ENCODE measurements around the gene CACNA1D. TPM values are rescaled to one million over a fixed set of nuclear protein-coding genes. Genes with fewer than 3 reads are reported as not detected.
"Not testable (repeated sequence)": the region's sequence is repeated elsewhere in the genome, so short reads cannot be mapped to it uniquely, and the experiment has no call there.

Gene CACNA1D
- total RNA-seq, 4 donors from 2014 or later: 12.7 to 98.9 (median 25.0) TPM

DNA sequence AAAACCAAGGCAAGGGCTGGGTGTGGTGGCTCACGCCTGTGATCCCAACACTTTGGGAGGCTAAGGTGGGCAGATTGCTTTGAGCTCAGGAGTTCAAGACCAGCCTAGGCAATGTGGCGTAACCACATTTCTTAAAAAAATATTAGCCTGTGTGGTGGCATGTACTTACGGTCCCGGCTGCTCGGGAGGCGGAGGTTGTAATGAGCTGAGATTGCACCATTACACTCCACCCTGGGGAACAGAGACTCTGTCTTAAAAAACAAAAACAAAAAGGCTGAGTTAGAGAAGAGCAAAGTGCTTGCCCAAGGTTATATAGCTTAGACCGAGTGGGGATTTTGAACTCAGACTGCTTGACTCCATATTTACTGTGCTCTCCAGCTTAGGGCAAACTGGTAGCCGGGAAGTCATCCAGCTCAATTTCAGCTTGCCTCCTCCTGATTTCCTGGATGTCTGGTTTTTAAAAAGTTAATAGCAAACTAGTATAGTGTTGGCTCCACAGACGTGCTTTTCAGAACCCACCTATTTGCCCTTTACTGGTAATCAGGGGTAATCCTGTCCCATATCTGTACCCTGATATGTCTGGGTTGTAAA, 138.9 kb downstream of the CACNA1D start:
- no peak for DNase-seq
- intact Hi-C loops (cut with DNase I; ENCODE audit: low total_unique reads): no loop called here
- 65 to 71% methylated on average over 1 to 9 of the region's 9 CpGs for WGBS, 2 donors (ENCODE audit: low coverage in 1 of 2)

DNA sequence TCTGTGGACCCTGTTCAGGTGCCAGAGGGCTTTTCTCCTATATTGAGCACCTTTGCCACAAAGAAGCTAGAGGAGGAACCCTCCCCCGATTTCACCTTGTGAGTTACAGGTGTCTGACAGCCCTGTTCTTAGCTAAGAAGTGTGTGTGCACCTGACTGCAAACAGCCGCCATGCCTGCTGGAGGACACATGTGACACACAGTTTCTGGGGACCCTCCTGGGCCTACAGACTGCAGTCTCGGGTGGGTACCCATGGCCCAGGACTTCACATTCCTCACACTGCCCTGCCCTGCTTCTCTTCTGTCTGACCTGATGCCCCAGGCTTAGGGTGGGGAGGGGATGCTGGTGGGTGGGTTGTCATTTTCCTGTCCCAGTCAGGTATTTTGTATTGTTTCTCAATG, 140.6 kb downstream of the CACNA1D start:
- intact Hi-C loops (cut with DNase I; ENCODE audit: low total_unique reads) (no loop called here), in situ Hi-C loops (cut with MboI; ENCODE audit: low pct_ligation_motif_present in 1 of 4, low pct_unique_long_range_greater_than_20kb in 1 of 4, low sequenced_read_pairs in 3 of 4) (no loop called here)
- no peak for DNase-seq
- no peak for TF ChIP-seq POLR2AphosphoS5 (IDR thresholded peaks at IDR 0.05)
- no peak for TF ChIP-seq EP300 (IDR thresholded peaks at IDR 0.05; ENCODE audit: low read depth)
- TF ChIP-seq, protein P1, sequence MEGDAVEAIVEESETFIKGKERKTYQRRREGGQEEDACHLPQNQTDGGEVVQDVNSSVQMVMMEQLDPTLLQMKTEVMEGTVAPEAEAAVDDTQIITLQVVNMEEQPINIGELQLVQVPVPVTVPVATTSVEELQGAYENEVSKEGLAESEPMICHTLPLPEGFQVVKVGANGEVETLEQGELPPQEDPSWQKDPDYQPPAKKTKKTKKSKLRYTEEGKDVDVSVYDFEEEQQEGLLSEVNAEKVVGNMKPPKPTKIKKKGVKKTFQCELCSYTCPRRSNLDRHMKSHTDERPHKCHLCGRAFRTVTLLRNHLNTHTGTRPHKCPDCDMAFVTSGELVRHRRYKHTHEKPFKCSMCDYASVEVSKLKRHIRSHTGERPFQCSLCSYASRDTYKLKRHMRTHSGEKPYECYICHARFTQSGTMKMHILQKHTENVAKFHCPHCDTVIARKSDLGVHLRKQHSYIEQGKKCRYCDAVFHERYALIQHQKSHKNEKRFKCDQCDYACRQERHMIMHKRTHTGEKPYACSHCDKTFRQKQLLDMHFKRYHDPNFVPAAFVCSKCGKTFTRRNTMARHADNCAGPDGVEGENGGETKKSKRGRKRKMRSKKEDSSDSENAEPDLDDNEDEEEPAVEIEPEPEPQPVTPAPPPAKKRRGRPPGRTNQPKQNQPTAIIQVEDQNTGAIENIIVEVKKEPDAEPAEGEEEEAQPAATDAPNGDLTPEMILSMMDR (IDR thresholded peaks at IDR 0.05): no peak
- no peak for TF ChIP-seq POLR2A (IDR thresholded peaks at IDR 0.05)
- Histone ChIP-seq H3K4me3 (no peak overlapping the region), H3K9me3 (no peaks in the 10 kb centered on the region), H3K27me3 (no peaks in the 10 kb centered on the region), H3K27ac (no peak overlapping the region), H3K36me3 (no peaks in the 10 kb centered on the region), H3K4me1 (peaks cover 0 to 4% (median 0%) of the 10 kb centered on the region in 4 donors)
- 88% methylated on average over 3 of the region's 3 CpGs; no CpG with 5 or more reads in 1 of the 2 donors for whole genome bisulfite sequencing, 2 donors (ENCODE audit: low coverage in 1 of 2)

More for the DNA sequence above, 138.9 kb downstream of the CACNA1D start:
- peaks cover 0 to 4% (median 0%) of the 10 kb centered on the region in 4 donors for H3K4me1 ChIP-seq
- TF ChIP-seq EP300 (IDR thresholded peaks at IDR 0.05; ENCODE audit: low read depth): no peak
- TF ChIP-seq, protein P1 (IDR thresholded peaks at IDR 0.05): no peak
- TF ChIP-seq POLR2AphosphoS5 (IDR thresholded peaks at IDR 0.05): no peak
- no peak for TF ChIP-seq POLR2A (IDR thresholded peaks at IDR 0.05)
- H3K27me3 ChIP-seq: no peaks in the 10 kb centered on the region
- no peaks in the 10 kb centered on the region for H3K36me3 ChIP-seq
- no peaks in the 10 kb centered on the region for H3K9me3 ChIP-seq
- no peak overlapping the region for H3K27ac ChIP-seq
- no peak overlapping the region for H3K4me3 ChIP-seq
- in situ Hi-C loops (cut with MboI; ENCODE audit: low pct_ligation_motif_present in 1 of 4, low pct_unique_long_range_greater_than_20kb in 1 of 4, low sequenced_read_pairs in 3 of 4): no loop called here

DNA sequence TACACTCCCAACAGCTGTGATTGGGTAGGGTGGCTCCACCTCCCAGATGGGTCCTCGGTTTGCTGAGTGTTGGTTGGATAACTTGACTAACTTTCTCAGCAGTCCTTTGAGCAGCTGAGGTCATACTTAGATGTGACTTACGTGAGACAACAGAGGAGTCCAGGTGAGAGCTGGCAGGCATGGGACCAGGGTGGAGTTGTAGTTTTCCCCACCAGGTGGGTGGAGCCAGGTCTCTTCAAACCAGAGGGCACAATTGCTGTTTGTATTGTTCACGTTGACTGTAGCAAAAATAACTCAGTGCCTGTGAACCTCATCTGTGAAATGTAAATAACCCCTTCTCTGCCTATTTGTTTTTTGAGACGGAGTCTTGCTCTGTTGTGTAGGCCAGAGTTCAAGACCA, 144.4 kb downstream of the CACNA1D start:
- H3K36me3 ChIP-seq; H3K4me1 ChIP-seq; H3K27me3 ChIP-seq; H3K9me3 ChIP-seq; in situ Hi-C loops (cut with MboI; ENCODE audit: low pct_ligation_motif_present in 1 of 4, low pct_unique_long_range_greater_than_20kb in 1 of 4, low sequenced_read_pairs in 3 of 4); DNase-seq; H3K4me3 ChIP-seq; intact Hi-C loops (cut with DNase I; ENCODE audit: low total_unique reads); H3K27ac ChIP-seq: not testable (repeated sequence)
- 51 to 56% methylated on average over 2 to 3 of the region's 4 CpGs for WGBS, 2 donors (ENCODE audit: low coverage in 1 of 2)

DNA sequence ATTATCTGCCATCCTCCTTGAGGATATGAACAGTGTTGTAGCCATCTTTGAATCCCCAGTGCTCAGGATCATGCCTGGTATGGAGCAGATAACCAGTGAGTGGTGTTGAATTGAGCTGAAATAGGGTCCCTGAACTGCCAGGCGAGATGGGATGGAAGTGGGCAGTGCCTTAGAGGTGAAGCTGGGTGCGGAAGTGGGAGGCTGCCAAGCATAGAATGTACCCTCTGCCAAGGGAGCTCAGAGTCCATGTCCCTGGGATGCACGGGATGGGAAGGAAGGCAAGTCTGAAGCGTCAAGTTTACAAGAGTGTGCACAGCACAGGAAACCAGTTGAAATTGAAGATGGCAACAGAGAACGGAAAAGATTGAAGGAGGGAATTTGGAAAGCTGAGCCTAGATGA, 147.0 kb downstream of the CACNA1D start:
- H3K9me3 ChIP-seq: no peaks in the 10 kb centered on the region
- no peak overlapping the region for H3K4me3 ChIP-seq
- H3K36me3 ChIP-seq: no peaks in the 10 kb centered on the region
- H3K4me1 ChIP-seq: no peaks in the 10 kb centered on the region
- DNase-seq: no peak
- TF ChIP-seq POLR2A (IDR thresholded peaks at IDR 0.05) (no peak), POLR2AphosphoS5 (IDR thresholded peaks at IDR 0.05) (no peak), EP300 (IDR thresholded peaks at IDR 0.05; ENCODE audit: low read depth) (no peak)
- TF ChIP-seq, protein P1 (IDR thresholded peaks at IDR 0.05): no peak
- no peak overlapping the region for H3K27ac ChIP-seq
- intact Hi-C loops (cut with DNase I; ENCODE audit: low total_unique reads) (no loop called here), in situ Hi-C loops (cut with MboI; ENCODE audit: low pct_ligation_motif_present in 1 of 4, low pct_unique_long_range_greater_than_20kb in 1 of 4, low sequenced_read_pairs in 3 of 4) (no loop called here)
- no peaks in the 10 kb centered on the region for H3K27me3 ChIP-seq
- 80% methylated on average over 5 of the region's 5 CpGs; no CpG with 5 or more reads in 1 of the 2 donors for WGBS, 2 donors (ENCODE audit: low coverage in 1 of 2)

DNA sequence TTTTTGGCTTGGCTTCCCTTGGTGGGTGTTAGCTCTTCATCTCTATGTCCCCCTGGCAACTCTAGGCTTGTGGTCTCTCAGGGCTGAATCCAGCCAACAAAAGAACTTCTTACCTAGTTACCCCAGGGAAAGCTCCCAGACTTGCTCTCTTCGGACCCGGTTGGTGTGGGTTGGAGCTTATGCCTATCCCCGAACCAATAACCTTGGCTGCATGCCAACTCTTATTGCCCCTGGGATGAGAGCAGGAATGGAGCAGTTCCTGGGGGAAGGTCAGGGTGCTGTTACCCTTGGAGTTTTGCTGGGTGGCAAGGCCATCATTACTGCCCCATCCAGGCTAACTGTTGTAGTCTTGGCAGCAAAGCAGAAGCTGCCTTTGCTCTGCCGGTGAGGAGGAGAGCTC, 147.8 kb downstream of the CACNA1D start:
- intact Hi-C loops (cut with DNase I; ENCODE audit: low total_unique reads): no loop called here

More for the DNA sequence above, 147.8 kb downstream of the CACNA1D start:
- Histone ChIP-seq H3K27ac (no peak overlapping the region), H3K36me3 (no peaks in the 10 kb centered on the region), H3K4me3 (no peak overlapping the region), H3K27me3 (no peaks in the 10 kb centered on the region), H3K4me1 (no peaks in the 10 kb centered on the region), H3K9me3 (no peaks in the 10 kb centered on the region)
- DNase-seq: no peak
- TF ChIP-seq EP300 (IDR thresholded peaks at IDR 0.05; ENCODE audit: low read depth): no peak
- TF ChIP-seq, protein P1 (IDR thresholded peaks at IDR 0.05): no peak
- no peak for TF ChIP-seq POLR2AphosphoS5 (IDR thresholded peaks at IDR 0.05)
- TF ChIP-seq POLR2A (IDR thresholded peaks at IDR 0.05): no peak
- 88% methylated on average over 4 of the region's 4 CpGs; no CpG with 5 or more reads in 1 of the 2 donors for WGBS, 2 donors (ENCODE audit: low coverage in 1 of 2)
- in situ Hi-C loops (cut with MboI; ENCODE audit: low pct_ligation_motif_present in 1 of 4, low pct_unique_long_range_greater_than_20kb in 1 of 4, low sequenced_read_pairs in 3 of 4): no loop called here
